GM06990 (cell line): Measurements from ENCODE around the gene IL10RB.
"Not testable (repeated sequence)": the region's sequence is repeated elsewhere in the genome, so short reads cannot be mapped to it uniquely, and the experiment has no call there.

Experiments
- DNase-seq: peaks from one replicate; pipeline ENCODE4 v3.0.0-alpha.2; 2011; ENCODE audit not compliant: insufficient read length; ENCODE audit errors: extremely low read depth
- H3K27me3 ChIP-seq: replicated peaks from 2 replicates; pipeline ENCODE4 v1.6.0; 2011; ENCODE audit warnings: low read length; ENCODE audit not compliant: control insufficient read depth, insufficient read depth
- H3K36me3 ChIP-seq: 2 replicates; pipeline ENCODE4 v1.5.1; 2011; ENCODE audit warnings: low read length; ENCODE audit not compliant: control insufficient read depth, insufficient read depth
- H3K4me3 ChIP-seq: replicated peaks from 2 replicates; pipeline ENCODE4 v1.5.1; 2011; ENCODE audit warnings: low read depth, mild to moderate bottlenecking, control low read depth, low read length
- CTCF ChIP-seq: IDR thresholded peaks from 2 replicates; pipeline ENCODE4 v1.5.1; 2011; ENCODE audit warnings: low read length, control low read depth, mild to moderate bottlenecking, inconsistent platforms; ENCODE audit not compliant: insufficient read depth, poor library complexity, severe bottlenecking

Gene IL10RB

GRCh38 chr21:33314111-33314510 lies 47.9 kb downstream of the IL10RB start:
- TF ChIP-seq CTCF = no peak
- Histone ChIP-seq H3K36me3 (no peaks in the 10 kb centered on the region), H3K27me3 (no peaks in the 10 kb centered on the region), H3K4me3 (no peak overlapping the region)
- DNase-seq = no peak

- Histone ChIP-seq H3K27me3 (no peaks in the 10 kb centered on the region), H3K4me3 (no peak overlapping the region), H3K36me3 (no peaks in the 10 kb centered on the region)
- no peak for DNase-seq
- TF ChIP-seq CTCF = no peak
Observed at GRCh38 chr21:33315946-33316710, 50.0 kb downstream of the IL10RB start.

GRCh38 chr21:33317145-33317544 lies 51.0 kb downstream of the IL10RB start:
- H3K4me3 ChIP-seq = no peak overlapping the region
- no peak for DNase-seq
- H3K36me3 ChIP-seq = no peaks in the 10 kb centered on the region
- no peaks in the 10 kb centered on the region for H3K27me3 ChIP-seq
- TF ChIP-seq CTCF = no peak

- no peaks in the 10 kb centered on the region for H3K36me3 ChIP-seq
- H3K27me3 ChIP-seq = no peaks in the 10 kb centered on the region
- TF ChIP-seq CTCF = no peak
- no peak overlapping the region for H3K4me3 ChIP-seq
- no peak for DNase-seq
Observed at GRCh38 chr21:33317786-33318486, 51.8 kb downstream of the IL10RB start.

GRCh38 chr21:33321005-33321404 lies 54.8 kb downstream of the IL10RB start:
- H3K4me3 ChIP-seq, H3K27me3 ChIP-seq, H3K36me3 ChIP-seq, DNase-seq: not testable (repeated sequence)

- H3K27me3 ChIP-seq, DNase-seq, H3K36me3 ChIP-seq: not testable (repeated sequence)
- peak overlapping the region; percentile 98; the same call in 1 of the 2 replicates for H3K4me3 ChIP-seq
Observed at GRCh38 chr21:33323610-33324009, 57.4 kb downstream of the IL10RB start.
